IMR-90 (cell line): ENCODE data around the gene MEF2C. TPM values are rescaled to one million over a fixed set of nuclear protein-coding genes. Genes with fewer than 3 reads are reported as not detected.

ENCODE experiments used
- ATAC-seq: fragments of 200-7000 bp; cut with Tn5 transposase; 2 replicates; pipeline ENCODE4 v1.9.1; 2020; ENCODE audit warnings: low read depth, mild to moderate bottlenecking, moderate library complexity
- BruUV-seq: library from RNA; stranded (reverse); fragments of 400-500 nt; replicated peaks from 2 replicates; lab custom pipeline; 2021; lab: Mats Ljungman, UMichigan
- CTCF ChIA-PET: fragments of 300-600 bp; formaldehyde crosslinking; extraction: SDS; loops from one replicate; lab custom pipeline; 2021; ENCODE audit warnings: antibody characterized with exemption; lab: Yijun Ruan, JAX
- POLR2A ChIA-PET: fragments of 300-600 bp; sonication (Branson Sonifier 250); formaldehyde crosslinking; loops from one replicate; lab custom pipeline; 2022; ENCODE audit warnings: antibody characterized with exemption; ENCODE audit not compliant: unreplicated experiment; lab: Charles Lee
- DNase-seq: peaks from one replicate; pipeline ENCODE4 v3.0.0; 2013
- H2AFZ ChIP-seq: replicated peaks from 2 replicates; pipeline ENCODE3; 2013; ENCODE audit warnings: low read length, mild to moderate bottlenecking; ENCODE audit not compliant: poor library complexity
- H2AK5ac ChIP-seq: 2 replicates; pipeline ENCODE4 v1.6.1; 2013; ENCODE audit warnings: low read depth, low read length, inconsistent platforms
- H2AK9ac ChIP-seq: replicated peaks from 2 replicates; pipeline ENCODE3; 2013; ENCODE audit warnings: mild to moderate bottlenecking, low read depth, low read length, moderate library complexity; ENCODE audit not compliant: poor library complexity
- H2BK120ac ChIP-seq: 2 replicates; pipeline ENCODE4 v1.6.1; 2013; ENCODE audit warnings: low read depth, low read length, inconsistent platforms
- H2BK15ac ChIP-seq: 3 replicates; pipeline ENCODE4 v1.6.1; 2013; ENCODE audit warnings: low read depth, low read length, inconsistent platforms
- H2BK20ac ChIP-seq: 2 replicates; pipeline ENCODE4 v1.6.1; 2013; ENCODE audit warnings: low read depth, mild to moderate bottlenecking, inconsistent platforms, low read length, moderate library complexity
- H2BK5ac ChIP-seq: 2 replicates; pipeline ENCODE4 v1.6.1; 2013; ENCODE audit warnings: mild to moderate bottlenecking, low read depth, low read length, inconsistent platforms; ENCODE audit not compliant: poor library complexity, severe bottlenecking
- H3K14ac ChIP-seq: replicated peaks from 2 replicates; pipeline ENCODE4 v1.6.1; 2013; ENCODE audit warnings: low read depth, low read length, inconsistent platforms
- H3K18ac ChIP-seq: 2 replicates; pipeline ENCODE4 v1.6.1; 2013; ENCODE audit warnings: low read depth, low read length, control low read depth
- H3K23ac ChIP-seq: 2 replicates; pipeline ENCODE4 v1.6.1; 2013; ENCODE audit warnings: low read depth, low read length, inconsistent platforms
- H3K27ac ChIP-seq: 2 replicates; pipeline ENCODE4 v1.5.1; 2013; ENCODE audit warnings: mild to moderate bottlenecking, control low read depth, low read length; ENCODE audit not compliant: insufficient read depth
- H3K27me3 ChIP-seq: 2 replicates; pipeline ENCODE4 v1.6.1; 2013; ENCODE audit warnings: low read length; ENCODE audit not compliant: control insufficient read depth, insufficient read depth
- H3K36me3 ChIP-seq: 2 replicates; pipeline ENCODE4 v1.6.1; 2013; ENCODE audit warnings: low read length, mixed read lengths; ENCODE audit not compliant: control insufficient read depth, insufficient read depth
- H3K4ac ChIP-seq: 2 replicates; pipeline ENCODE4 v1.6.1; 2013; ENCODE audit warnings: low read depth, low read length, inconsistent platforms
- H3K4me1 ChIP-seq: 2 replicates; pipeline ENCODE4 v1.6.1; 2013; ENCODE audit warnings: low read length, mixed read lengths; ENCODE audit not compliant: control insufficient read depth, insufficient read depth
- H3K4me2 ChIP-seq: 2 replicates; pipeline ENCODE4 v1.6.1; 2013; ENCODE audit warnings: low read depth, mild to moderate bottlenecking, control low read depth, low read length, moderate library complexity
- H3K4me3 ChIP-seq: 2 replicates; pipeline ENCODE4 v1.5.1; 2013; ENCODE audit warnings: low read depth, mild to moderate bottlenecking, control low read depth, low read length, moderate library complexity; ENCODE audit not compliant: insufficient read depth
- H3K56ac ChIP-seq: 2 replicates; pipeline ENCODE4 v1.6.1; 2013; ENCODE audit warnings: low read length, inconsistent platforms; ENCODE audit not compliant: insufficient read depth; ENCODE audit errors: extremely low read depth
- H3K79me1 ChIP-seq, 2 experiments: 2 replicates each; pipeline ENCODE4 v1.6.1; 2013; ENCODE audit warnings: low read length in 2 of 2, inconsistent platforms in 1 of 2, low read depth in 1 of 2
- H3K9ac ChIP-seq: 2 replicates; pipeline ENCODE4 v1.6.1; 2013; ENCODE audit warnings: low read depth, low read length, control low read depth
- H3K9me1 ChIP-seq: 2 replicates; pipeline ENCODE4 v1.6.1; 2013; ENCODE audit warnings: low read length, inconsistent platforms; ENCODE audit not compliant: insufficient read depth
- H3K9me3 ChIP-seq: 2 replicates; pipeline ENCODE4 v1.6.1; 2013; ENCODE audit warnings: low read length; ENCODE audit not compliant: control insufficient read depth, insufficient read depth
- H4K20me1 ChIP-seq: 2 replicates; pipeline ENCODE4 v1.6.1; 2013; ENCODE audit warnings: low read length, inconsistent platforms; ENCODE audit not compliant: insufficient read depth
- H4K5ac ChIP-seq: 2 replicates; pipeline ENCODE4 v1.6.1; 2013; ENCODE audit warnings: mild to moderate bottlenecking, low read depth, low read length, control low read depth
- H4K8ac ChIP-seq, 2 experiments: 2 replicates each; pipeline ENCODE4 v1.6.1; 2013; ENCODE audit warnings: low read depth in 2 of 2, low read length in 2 of 2, control low read depth in 1 of 2, inconsistent platforms in 1 of 2
- H4K91ac ChIP-seq: 2 replicates; pipeline ENCODE4 v1.6.1; 2013; ENCODE audit warnings: low read depth, low read length, inconsistent platforms; ENCODE audit not compliant: insufficient read depth
- BHLHE40 ChIP-seq: fragments of 150-350 bp; IDR thresholded peaks from 2 replicates; pipeline ENCODE4 v1.6.1; 2016; ENCODE audit warnings: mild to moderate bottlenecking, low read depth, low read length
- CEBPB ChIP-seq: IDR thresholded peaks from 2 replicates; pipeline ENCODE4 v1.6.1; 2012; ENCODE audit warnings: low read depth, low read length, improper control_type of control experiment
- CHD1 ChIP-seq: IDR thresholded peaks from 2 replicates; pipeline ENCODE4 v1.6.1; 2012; ENCODE audit warnings: low read depth, low read length, improper control_type of control experiment
- CTCF ChIP-seq: conservative IDR thresholded peaks from 2 replicates; pipeline ENCODE4 v1.5.1; 2012; ENCODE audit warnings: mild to moderate bottlenecking, low read depth, low read length, improper control_type of control experiment
- FOS ChIP-seq: fragments of 150-350 bp; IDR thresholded peaks from 2 replicates; pipeline ENCODE4 v1.6.1; 2016; ENCODE audit warnings: low read depth, low read length
- MAFK ChIP-seq: IDR thresholded peaks from 2 replicates; pipeline ENCODE4 v1.6.1; 2012; ENCODE audit warnings: low read depth, low read length, improper control_type of control experiment
- MAZ ChIP-seq: IDR thresholded peaks from 2 replicates; pipeline ENCODE4 v1.6.1; 2012; ENCODE audit warnings: low read depth, mild to moderate bottlenecking, low read length, improper control_type of control experiment, moderate library complexity, borderline replicate concordance
- NFE2L2 ChIP-seq: fragments of 150-350 bp; IDR thresholded peaks from 2 replicates; pipeline ENCODE4 v1.6.1; 2016; ENCODE audit warnings: low read depth, mild to moderate bottlenecking, low read length
- POLR2A ChIP-seq: IDR thresholded peaks from 2 replicates; pipeline ENCODE4 v1.6.1; 2012; ENCODE audit warnings: mild to moderate bottlenecking, low read depth, low read length
- RAD21 ChIP-seq: IDR thresholded peaks from 2 replicates; pipeline ENCODE4 v1.6.1; 2012; ENCODE audit warnings: low read length, improper control_type of control experiment
- RCOR1 ChIP-seq: IDR thresholded peaks from 2 replicates; pipeline ENCODE4 v1.6.1; 2012; ENCODE audit warnings: mild to moderate bottlenecking, low read length, improper control_type of control experiment; ENCODE audit not compliant: insufficient replicate concordance
- RFX5 ChIP-seq: IDR thresholded peaks from 2 replicates; pipeline ENCODE4 v1.8.0; 2012; ENCODE audit warnings: low read depth, mild to moderate bottlenecking, low read length, moderate library complexity
- SMC3 ChIP-seq: fragments of 150-350 bp; IDR thresholded peaks from 2 replicates; pipeline ENCODE4 v1.6.1; 2016; ENCODE audit warnings: low read depth, mild to moderate bottlenecking, antibody characterized with exemption, low read length, moderate library complexity
- USF2 ChIP-seq: fragments of 150-350 bp; IDR thresholded peaks from 2 replicates; pipeline ENCODE4 v1.6.1; 2017; ENCODE audit warnings: mild to moderate bottlenecking, antibody characterized with exemption, low read length, low read depth
- WGBS, 2 experiments: methylation state at CpG; one replicate each; pipeline versions ENCODE4 v1.1.5 to v1.1.7; 2013; ENCODE audit warnings: missing lambda C conversion rate in 2 of 2; ENCODE audit not compliant: insufficient read length in 1 of 2; ENCODE audit errors: extremely low coverage in 2 of 2; 5-methylcytosine and 5-hydroxymethylcytosine counted together
- dilution Hi-C: fragments of 300-500 bp; cut with HindIII; formaldehyde crosslinking; loops from one replicate; pipeline ENCODE4 v1.14.3; 2018; ENCODE audit warnings: low sequenced_read_pairs; ENCODE audit not compliant: unreplicated experiment
- in situ Hi-C: fragments of 300-500 bp; cut with MboI; formaldehyde crosslinking; loops from 3 replicates; pipeline ENCODE4 v1.14.3; 2019; ENCODE audit warnings: low sequenced_read_pairs, inconsistent platforms, mixed read lengths
- intact Hi-C: fragments of 100-400 bp; cut with micrococcal nuclease; formaldehyde crosslinking; loops from 2 replicates; pipeline ENCODE4 v1.10.0; 2022
- polyA plus RNA-seq, 3 experiments: library from polyadenylated mRNA; depleted of rRNA; stranded (reverse); fragments of >200 nt; gene quantifications; 2 replicates each; pipeline ENCODE4 v1.2.3, GENCODE V29; 2012; ENCODE audit warnings: low replicate concordance in 1 of 3
- total RNA-seq: library from RNA; depleted of rRNA; stranded (reverse); fragments of >200 nt; gene quantifications from 2 replicates; pipeline ENCODE4 v1.2.3, GENCODE V29; 2012

MEF2C gene
- total and polyA plus RNA-seq, 2 of the 4 experiments (the other 2 are of a cell fraction), result 1.5 to 6.8 TPM

GRCh38 chr5:88872971-88873370 lies 10.0 kb downstream of the MEF2C start:
- no peak overlapping the region for H2BK5ac ChIP-seq
- 85% methylated on average over 4 of the region's 6 CpGs; no CpG with 5 or more reads in 1 of the 2 experiments for WGBS, 2 experiments
- H3K4me1 ChIP-seq, result no peaks in the 10 kb centered on the region
- H3K4ac ChIP-seq, result no peak overlapping the region
- no peak overlapping the region for H2AK5ac ChIP-seq
- H2BK20ac ChIP-seq, result no peak overlapping the region
- H3K18ac ChIP-seq, result no peak overlapping the region
- no peak overlapping the region for H3K4me3 ChIP-seq
- H3K23ac ChIP-seq, result no peak overlapping the region
- no peaks in the 10 kb centered on the region for H3K79me1 ChIP-seq
- H4K8ac ChIP-seq, result no peak overlapping the region
- no peak overlapping the region for H2BK120ac ChIP-seq
- H3K9ac ChIP-seq, result no peak overlapping the region
- H4K20me1 ChIP-seq, result no peaks in the 10 kb centered on the region
- no peaks in the 10 kb centered on the region for H3K9me1 ChIP-seq
- no peak overlapping the region for H2AK9ac ChIP-seq
- no peaks in the 10 kb centered on the region for H3K27me3 ChIP-seq
- POLR2A ChIA-PET, result no interaction called here
- H3K27ac ChIP-seq, result no peak overlapping the region
- no TSS peak for BruUV-seq
- DNase-seq (no peak), ATAC-seq (no peak)
- no peak overlapping the region for H3K4me2 ChIP-seq
- no peak overlapping the region for H2AFZ ChIP-seq
- TF ChIP-seq SMC3 (no peak), NFE2L2 (no peak), MAZ (no peak), CEBPB (no peak), FOS (no peak), MAFK (no peak), RAD21 (no peak), RCOR1 (no peak), CHD1 (no peak), CTCF (no peak), USF2 (no peak), BHLHE40 (no peak), RFX5 (no peak), POLR2A (no peak)
- H3K36me3 ChIP-seq, result no peaks in the 10 kb centered on the region
- no peak overlapping the region; the same call in 2 of the 3 replicates for H2BK15ac ChIP-seq
- H4K5ac ChIP-seq, result no peak overlapping the region
- H4K91ac ChIP-seq, result no peak overlapping the region
- CTCF ChIA-PET, result interaction anchor here (0.6 kb wide), 1 partner anchor 352 kb away, joined by 3 read pairs; no protein-coding TSS in a partner anchor
- in situ Hi-C loops, result no loop called here
- no peak overlapping the region for H3K14ac ChIP-seq
- H3K56ac ChIP-seq, result no peak overlapping the region
- dilution Hi-C loops, result no loop called here
- intact Hi-C loops, result no loop called here
- H3K9me3 ChIP-seq, result no peaks in the 10 kb centered on the region
